NOMO-1 treated with DMSO at 0.1 percent for 48 hours (cell line): ENCODE results near the gene ICA1.
"Not testable (repeated sequence)": the region's sequence is repeated elsewhere in the genome, so short reads cannot be mapped to it uniquely, and the experiment has no call there.

Source experiments
- DNase-seq: peaks from one replicate; lab custom pipeline; 2025; ENCODE audit not compliant: unreplicated experiment; lab: John Stamatoyannopoulos, UW

Gene ICA1

GRCh38 chr7:8263048-8263447 is 1.1 kb upstream of the ICA1 start:
- no peak for DNase-seq

DNA sequence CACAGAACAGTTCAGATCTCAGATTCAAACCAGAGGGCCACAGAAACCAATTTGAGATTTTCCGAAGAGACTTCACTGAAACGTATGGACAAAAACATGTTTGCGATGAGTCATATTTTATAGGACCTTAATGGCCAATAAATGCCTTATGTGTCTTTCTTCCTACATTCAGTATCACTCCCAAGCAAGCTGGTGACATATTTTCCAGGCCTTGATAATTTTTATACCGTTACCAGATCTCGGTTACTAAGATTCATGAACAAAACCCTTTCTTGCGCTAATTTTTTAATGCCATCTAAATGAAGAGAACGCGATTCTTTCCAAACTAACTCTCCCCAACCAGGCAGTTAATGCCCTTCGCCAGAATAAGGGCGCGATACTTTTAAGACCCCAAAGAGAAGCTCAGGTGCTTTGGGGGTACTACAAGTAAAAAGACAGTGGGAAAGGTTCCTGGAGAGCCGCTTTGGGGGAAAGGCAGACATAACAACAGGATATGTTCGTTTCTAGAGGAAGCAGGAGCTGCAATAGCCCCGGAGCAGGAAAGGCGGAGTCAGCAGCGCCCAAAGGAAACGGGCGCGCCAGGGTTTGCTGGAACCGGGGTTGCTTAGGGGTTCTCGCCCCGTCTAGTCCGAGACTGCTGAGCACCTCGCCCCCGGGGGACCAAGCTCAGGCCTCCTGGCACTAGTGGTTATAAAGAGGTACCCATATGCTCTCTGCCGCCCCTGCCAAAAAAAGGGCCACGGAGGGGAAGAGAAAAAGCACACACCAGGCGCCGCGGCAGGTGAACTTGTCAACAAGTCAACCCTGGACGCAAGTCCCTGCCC is 884 bp downstream of the ICA1 start:
- DNase-seq: peak; percentile 5

DNA sequence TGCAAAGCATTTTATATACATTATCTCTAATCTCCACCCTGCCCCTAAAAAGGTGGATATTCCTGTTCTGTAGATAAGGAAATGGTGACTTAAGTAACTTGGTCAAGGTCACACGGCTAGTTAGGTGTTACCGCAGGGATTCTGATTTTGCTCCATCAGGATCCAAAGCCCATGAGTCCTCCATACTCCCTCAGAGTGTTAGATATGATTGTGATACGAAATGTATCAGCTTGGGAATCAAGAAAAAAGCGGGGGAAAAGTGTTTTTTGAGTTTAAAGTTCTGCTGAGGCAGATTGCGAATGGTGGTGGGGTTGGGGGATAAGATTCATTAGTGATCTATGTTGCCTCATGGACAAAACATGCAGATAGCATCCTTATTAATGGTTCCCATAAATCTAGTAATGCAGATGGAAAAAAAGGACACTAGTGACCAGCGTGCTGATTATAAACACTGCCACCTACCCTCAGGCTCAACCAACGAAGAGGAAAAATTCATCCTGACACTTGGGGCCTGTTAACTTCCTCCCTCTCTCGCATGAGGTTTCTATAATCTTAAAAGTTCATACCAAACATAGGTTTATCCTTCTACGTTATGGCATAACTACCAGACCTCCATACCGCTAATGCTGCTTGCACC is 2.3 kb downstream of the ICA1 start:
- no peak for DNase-seq

- no peak for DNase-seq
Observed at GRCh38 chr7:8258734-8259133, 3.2 kb downstream of the ICA1 start.

DNA sequence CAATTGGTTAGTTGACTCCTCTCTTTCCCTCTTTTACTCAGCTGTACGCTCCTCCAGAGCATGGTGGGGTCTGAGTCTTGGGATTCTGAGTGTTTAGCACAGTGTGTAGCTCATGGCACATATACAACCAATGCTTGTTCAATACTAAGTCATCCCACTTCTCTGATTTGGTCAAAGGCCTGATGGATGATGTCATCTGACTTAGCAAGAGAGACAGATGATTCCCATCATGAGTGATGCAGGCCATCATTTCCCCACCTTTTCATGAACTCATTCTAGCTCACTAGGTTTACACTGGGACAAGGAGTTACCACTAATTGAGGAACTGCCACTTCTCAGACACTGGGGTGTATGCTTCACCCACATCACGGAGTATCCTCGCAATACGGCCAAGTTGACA is 3.8 kb downstream of the ICA1 start:
- DNase-seq: no peak

- no peak for DNase-seq
Observed at GRCh38 chr7:8255680-8256655, 6.0 kb downstream of the ICA1 start.

- no peak for DNase-seq
Observed at GRCh38 chr7:8254667-8255066, 7.3 kb downstream of the ICA1 start.

DNA sequence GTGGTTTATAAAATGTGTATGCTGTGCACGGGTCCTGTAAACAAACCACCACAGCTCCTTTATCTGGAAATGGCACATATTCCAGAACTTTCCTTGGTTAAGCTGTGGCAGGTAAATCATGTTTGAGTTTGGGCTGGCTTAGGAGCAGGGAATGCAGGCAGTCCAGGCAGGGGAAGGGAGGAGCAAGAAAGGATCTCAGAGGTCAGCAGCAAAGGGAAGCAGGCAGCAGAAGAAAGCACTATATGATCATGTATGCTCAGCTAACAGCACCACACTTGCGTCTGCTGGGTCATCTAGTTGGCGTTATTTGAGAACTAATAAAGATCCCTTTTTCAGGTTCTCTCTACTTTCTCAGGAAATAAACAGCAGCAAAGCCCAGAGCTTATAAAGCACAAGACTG is 7.8 kb downstream of the ICA1 start:
- DNase-seq: no peak

- DNase-seq: no peak
Observed at GRCh38 chr7:8251195-8251594, 10.8 kb downstream of the ICA1 start.

DNA sequence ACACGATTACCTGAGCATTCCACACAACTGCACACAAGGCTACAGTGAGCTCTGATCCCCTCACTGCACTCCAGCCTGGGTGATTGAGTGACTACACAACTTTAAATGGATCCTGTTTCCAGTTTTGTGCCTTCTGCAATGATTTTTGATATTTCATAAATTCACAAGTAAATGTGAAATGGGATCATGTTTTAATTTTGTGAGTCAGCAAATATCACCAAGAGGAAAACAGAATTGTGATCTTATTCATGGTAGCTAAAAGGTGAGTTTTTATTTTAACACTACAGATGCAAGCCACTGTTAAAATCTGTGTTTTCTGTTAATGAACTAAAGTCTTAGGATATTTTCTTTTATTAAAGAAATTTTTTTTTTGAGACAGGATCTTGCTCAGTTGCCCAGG is 11.4 kb downstream of the ICA1 start:
- no peak for DNase-seq

GRCh38 chr7:8249121-8249520 is 12.8 kb downstream of the ICA1 start:
- DNase-seq: no peak

GRCh38 chr7:8246020-8246419 is 15.9 kb downstream of the ICA1 start:
- DNase-seq: no peak

DNA sequence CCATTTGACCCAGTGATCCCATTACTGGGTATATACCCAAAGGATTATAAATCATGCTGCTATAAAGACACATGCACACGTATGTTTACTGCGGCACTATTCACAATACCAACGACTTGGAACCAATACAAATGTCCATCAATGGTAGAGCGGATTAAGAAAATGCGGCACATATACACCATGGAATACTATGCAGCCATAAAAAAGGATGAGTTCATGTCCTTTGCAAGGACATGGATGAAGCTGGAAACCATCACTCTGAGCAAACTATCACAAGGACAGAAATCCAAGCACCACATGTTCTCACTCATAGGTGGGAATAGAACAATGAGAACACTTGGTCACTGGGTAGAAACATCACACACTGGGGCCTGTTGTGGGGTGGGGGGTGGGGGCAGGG is 16.9 kb downstream of the ICA1 start:
- DNase-seq: not testable (repeated sequence)

GRCh38 chr7:8243059-8243458 is 18.9 kb downstream of the ICA1 start:
- not testable (repeated sequence) for DNase-seq

DNA sequence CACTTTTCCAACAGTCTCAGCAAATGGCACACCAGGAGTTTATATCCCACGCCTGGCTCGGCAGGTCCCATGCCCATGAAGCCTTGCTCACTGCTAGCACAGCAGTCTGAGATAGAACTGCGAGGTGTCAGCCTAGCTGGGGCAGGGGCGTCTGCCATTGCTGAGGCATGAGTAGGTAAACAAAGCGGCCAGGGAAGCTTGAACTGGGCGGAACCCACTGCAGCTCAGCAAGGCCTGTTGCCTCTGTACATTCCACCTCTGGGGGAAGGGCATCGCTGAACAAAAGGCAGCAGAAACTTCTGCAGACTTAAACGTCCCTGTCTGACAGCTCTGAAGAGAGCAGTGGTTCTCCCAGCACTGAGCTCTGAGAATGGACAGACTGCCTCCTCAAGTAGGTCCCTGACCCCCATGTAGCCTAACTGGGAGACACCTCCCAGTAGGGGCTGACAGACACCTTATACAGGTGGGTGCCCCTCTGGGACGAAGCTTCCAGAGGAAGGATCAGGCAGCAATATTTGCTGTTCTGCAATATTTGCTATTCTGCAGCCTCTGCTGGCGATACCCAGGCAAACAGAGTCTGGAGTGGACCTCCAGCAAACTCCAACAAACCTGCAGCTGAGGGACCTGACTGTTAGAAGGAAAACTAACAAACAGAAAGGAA is 22.1 kb downstream of the ICA1 start:
- not testable (repeated sequence) for DNase-seq

GRCh38 chr7:8236780-8237407 is 25.1 kb downstream of the ICA1 start:
- DNase-seq: no peak

DNA sequence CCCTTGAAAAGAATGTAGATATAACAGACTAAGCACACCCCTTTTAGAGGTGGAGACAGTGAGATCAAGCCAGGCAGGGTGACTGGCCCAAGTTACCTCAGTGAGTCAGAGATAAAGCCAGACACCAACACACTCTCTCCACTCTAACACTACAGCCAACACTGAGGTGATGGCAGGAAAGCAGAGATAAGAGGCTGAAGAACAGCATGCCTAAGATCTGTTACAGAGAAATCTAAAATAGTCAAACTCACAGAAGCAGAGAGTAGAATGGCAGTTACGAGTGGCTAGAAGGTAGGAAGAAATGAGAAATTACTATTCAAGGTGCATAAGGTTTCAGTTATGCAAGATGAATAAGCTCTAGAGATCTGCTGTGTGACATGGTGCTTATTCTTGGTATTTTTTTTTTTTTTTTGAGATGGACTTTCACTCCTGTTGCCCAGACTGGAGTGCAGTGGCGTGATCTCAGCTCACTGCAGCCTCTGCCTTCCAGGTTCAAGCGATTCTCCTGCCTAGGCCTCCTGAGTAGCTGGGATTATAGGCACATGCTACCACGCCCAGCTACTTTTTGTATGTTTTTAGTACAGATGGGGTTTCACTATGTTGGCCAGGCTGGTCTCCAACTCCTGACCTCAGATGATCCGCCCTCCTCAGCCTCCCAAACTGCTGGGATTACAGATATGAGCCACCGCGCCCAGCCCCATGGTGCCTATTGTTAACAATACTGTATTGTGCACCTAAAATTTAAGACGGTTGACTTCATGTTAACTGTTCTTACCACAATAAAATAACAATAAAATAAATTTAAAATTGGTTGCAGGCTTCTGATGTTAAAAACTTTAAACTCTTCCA is 28.7 kb downstream of the ICA1 start:
- no peak for DNase-seq

- DNase-seq: no peak
Observed at GRCh38 chr7:8229927-8230326, 32.0 kb downstream of the ICA1 start.
